Lower lobe of right lung (tissue), 2 donors: ENCODE measurements around the gene TMEM150C. TPM values are rescaled to one million over a fixed set of nuclear protein-coding genes. Genes with fewer than 3 reads are reported as not detected.

Source experiments
- ATAC-seq, 2 donors: fragments of 200-7000 bp; cut with Tn5 transposase; one replicate each; pipeline ENCODE4 v1.9.1; 2020 to 2022; ENCODE audit warnings: mild to moderate bottlenecking in 2 of 2, moderate library complexity in 2 of 2
- DNase-seq: peaks from one replicate; pipeline ENCODE4 v3.0.0-alpha.2; 2020
- H3K27ac ChIP-seq: fragments of 200-600 bp; one replicate; pipeline ENCODE4 v1.8.0; 2022
- H3K27me3 ChIP-seq: fragments of 200-600 bp; one replicate; pipeline ENCODE4 v1.8.0; 2022; ENCODE audit warnings: low read depth
- H3K36me3 ChIP-seq: fragments of 200-600 bp; one replicate; pipeline ENCODE4 v1.8.0; 2022; ENCODE audit warnings: mild to moderate bottlenecking
- H3K4me1 ChIP-seq: fragments of 200-600 bp; one replicate; pipeline ENCODE4 v1.8.0; 2022
- H3K4me3 ChIP-seq: fragments of 200-600 bp; one replicate; pipeline ENCODE4 v1.8.0; 2022; ENCODE audit warnings: mild to moderate bottlenecking
- H3K9me3 ChIP-seq: fragments of 200-600 bp; one replicate; pipeline ENCODE4 v1.8.0; 2022
- CTCF ChIP-seq: fragments of 200-600 bp; IDR thresholded peaks from one replicate; pipeline ENCODE4 v1.8.0; 2022; ENCODE audit warnings: antibody characterized with exemption, mild to moderate bottlenecking
- intact Hi-C: fragments of 100-400 bp; cut with DNase I; formaldehyde crosslinking; loops from one replicate; pipeline ENCODE4 v1.11.0; 2022
- total RNA-seq: library from RNA; stranded (reverse); fragmentation: NEBNext Ultra II Directional; extraction: Animal tissue kit (Norgen Biotek cat#: 25700); gene quantifications from one replicate; pipeline ENCODE4 v1.2.1, GENCODE V29; 2021
- donor health status: DM: no; HTN: yes; CAD: no; lungs with severe emphysema.

Gene TMEM150C
- total RNA-seq, 1 donor from 2014 or later: 6.9 TPM

- no peaks in the 10 kb centered on the region for H3K27me3 ChIP-seq
- no peak for TF ChIP-seq CTCF
- no peak overlapping the region for H3K27ac ChIP-seq
- H3K4me3 ChIP-seq: no peak overlapping the region
- no peaks in the 10 kb centered on the region for H3K9me3 ChIP-seq
- H3K36me3 ChIP-seq: peaks cover 85% of the 10 kb centered on the region
- no peak for DNase-seq
- intact Hi-C loops: no loop called here
- no peak for ATAC-seq
- H3K4me1 ChIP-seq: no peaks in the 10 kb centered on the region
Observed at GRCh38 chr4:82452026-82452425, 109.8 kb downstream of the TMEM150C start.

GRCh38 chr4:82450966-82451755 is 110.6 kb downstream of the TMEM150C start:
- Histone ChIP-seq H3K4me1 (no peaks in the 10 kb centered on the region), H3K9me3 (no peaks in the 10 kb centered on the region), H3K27ac (no peak overlapping the region), H3K27me3 (no peaks in the 10 kb centered on the region), H3K4me3 (no peak overlapping the region), H3K36me3 (peaks cover 79% of the 10 kb centered on the region)
- TF ChIP-seq CTCF: no peak
- no peak for DNase-seq
- no peak for ATAC-seq
- intact Hi-C loops: no loop called here

- ATAC-seq (no peak), DNase-seq (no peak)
- TF ChIP-seq CTCF: no peak
- intact Hi-C loops: no loop called here
- H3K9me3 ChIP-seq: no peaks in the 10 kb centered on the region
- H3K4me3 ChIP-seq: no peak overlapping the region
- no peak overlapping the region for H3K27ac ChIP-seq
- H3K27me3 ChIP-seq: no peaks in the 10 kb centered on the region
- peaks cover 49% of the 10 kb centered on the region for H3K36me3 ChIP-seq
- no peaks in the 10 kb centered on the region for H3K4me1 ChIP-seq
Observed at GRCh38 chr4:82447886-82448285, 113.9 kb downstream of the TMEM150C start.

- H3K27ac ChIP-seq: no peak overlapping the region
- no peak for ATAC-seq
- DNase-seq: no peak
- TF ChIP-seq CTCF: no peak
- intact Hi-C loops: no loop called here
- H3K4me1 ChIP-seq: peaks cover 7% of the 10 kb centered on the region
- no peaks in the 10 kb centered on the region for H3K27me3 ChIP-seq
- H3K9me3 ChIP-seq: no peaks in the 10 kb centered on the region
- H3K4me3 ChIP-seq: no peak overlapping the region
- H3K36me3 ChIP-seq: no peaks in the 10 kb centered on the region
Observed at GRCh38 chr4:82439088-82439487, 122.7 kb downstream of the TMEM150C start.

- intact Hi-C loops: no loop called here
Observed at GRCh38 chr4:82437285-82438005, 124.3 kb downstream of the TMEM150C start.

More at GRCh38 chr4:82437285-82438005, 124.3 kb downstream of the TMEM150C start:
- no peak for TF ChIP-seq CTCF
- Histone ChIP-seq H3K27ac (no peak overlapping the region), H3K36me3 (no peaks in the 10 kb centered on the region), H3K4me3 (no peak overlapping the region), H3K4me1 (peaks cover 7% of the 10 kb centered on the region), H3K9me3 (no peaks in the 10 kb centered on the region), H3K27me3 (no peaks in the 10 kb centered on the region)
- ATAC-seq (peak; percentile 42 to 51), DNase-seq (no peak)
